ENCODE results near the gene DNAH3.

- TF ChIP-seq CTCF (IDR thresholded peaks at IDR 0.05) (no peak), POLR2A (IDR thresholded peaks at IDR 0.05) (no peak)
These were observed 245.1 kb downstream of the DNAH3 start for GRCh38 chr16:20905576-20905975.

All from testis (tissue), 2 donors.